ENCODE measurements around the gene EN2.

GRCh38 chr7:155484483-155485399 is 26.8 kb downstream of the EN2 start:
- no peak for TF ChIP-seq CTCF (IDR thresholded peaks at IDR 0.05)
- TF ChIP-seq POLR2A (IDR thresholded peaks at IDR 0.05) = no peak

All from prostate gland (tissue), 2 donors.